ENCODE measurements around the gene MICAL2.

The MICAL2 gene, protein sequence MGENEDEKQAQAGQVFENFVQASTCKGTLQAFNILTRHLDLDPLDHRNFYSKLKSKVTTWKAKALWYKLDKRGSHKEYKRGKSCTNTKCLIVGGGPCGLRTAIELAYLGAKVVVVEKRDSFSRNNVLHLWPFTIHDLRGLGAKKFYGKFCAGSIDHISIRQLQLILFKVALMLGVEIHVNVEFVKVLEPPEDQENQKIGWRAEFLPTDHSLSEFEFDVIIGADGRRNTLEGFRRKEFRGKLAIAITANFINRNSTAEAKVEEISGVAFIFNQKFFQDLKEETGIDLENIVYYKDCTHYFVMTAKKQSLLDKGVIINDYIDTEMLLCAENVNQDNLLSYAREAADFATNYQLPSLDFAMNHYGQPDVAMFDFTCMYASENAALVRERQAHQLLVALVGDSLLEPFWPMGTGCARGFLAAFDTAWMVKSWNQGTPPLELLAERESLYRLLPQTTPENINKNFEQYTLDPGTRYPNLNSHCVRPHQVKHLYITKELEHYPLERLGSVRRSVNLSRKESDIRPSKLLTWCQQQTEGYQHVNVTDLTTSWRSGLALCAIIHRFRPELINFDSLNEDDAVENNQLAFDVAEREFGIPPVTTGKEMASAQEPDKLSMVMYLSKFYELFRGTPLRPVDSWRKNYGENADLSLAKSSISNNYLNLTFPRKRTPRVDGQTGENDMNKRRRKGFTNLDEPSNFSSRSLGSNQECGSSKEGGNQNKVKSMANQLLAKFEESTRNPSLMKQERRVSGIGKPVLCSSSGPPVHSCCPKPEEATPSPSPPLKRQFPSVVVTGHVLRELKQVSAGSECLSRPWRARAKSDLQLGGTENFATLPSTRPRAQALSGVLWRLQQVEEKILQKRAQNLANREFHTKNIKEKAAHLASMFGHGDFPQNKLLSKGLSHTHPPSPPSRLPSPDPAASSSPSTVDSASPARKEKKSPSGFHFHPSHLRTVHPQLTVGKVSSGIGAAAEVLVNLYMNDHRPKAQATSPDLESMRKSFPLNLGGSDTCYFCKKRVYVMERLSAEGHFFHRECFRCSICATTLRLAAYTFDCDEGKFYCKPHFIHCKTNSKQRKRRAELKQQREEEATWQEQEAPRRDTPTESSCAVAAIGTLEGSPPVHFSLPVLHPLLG

GRCh38 chr11:12110201-12110713 is at the start of gene MICAL2:
Gene MICAL2 (plus strand): TSS chr11:12110590. CDS start chr11:12162156, 51,566 bp downstream.
- DNase-seq (ENCODE audit: low spot score) = peak; percentile 98

- DNase-seq (ENCODE audit: low spot score) = no peak
Observed at GRCh38 chr11:12061851-12062560, 48.4 kb upstream of the MICAL2 start.

GRCh38 chr11:12063251-12063650 is 47.1 kb upstream of the MICAL2 start:
- DNase-seq (ENCODE audit: low spot score) = no peak

GRCh38 chr11:12064136-12064953 is 46.0 kb upstream of the MICAL2 start:
- no peak for DNase-seq (ENCODE audit: low spot score)

GRCh38 chr11:12064954-12065280 is 45.5 kb upstream of the MICAL2 start:
- no peak for DNase-seq (ENCODE audit: low spot score)

- peak; percentile 76 for DNase-seq (ENCODE audit: low spot score)
Observed at GRCh38 chr11:12066056-12066798, 44.2 kb upstream of the MICAL2 start.

- peak; percentile 49 for DNase-seq (ENCODE audit: low spot score)
Observed at GRCh38 chr11:12066799-12067508, 43.4 kb upstream of the MICAL2 start.

GRCh38 chr11:12067796-12068357 is 42.5 kb upstream of the MICAL2 start:
- DNase-seq (ENCODE audit: low spot score) = no peak

DNA sequence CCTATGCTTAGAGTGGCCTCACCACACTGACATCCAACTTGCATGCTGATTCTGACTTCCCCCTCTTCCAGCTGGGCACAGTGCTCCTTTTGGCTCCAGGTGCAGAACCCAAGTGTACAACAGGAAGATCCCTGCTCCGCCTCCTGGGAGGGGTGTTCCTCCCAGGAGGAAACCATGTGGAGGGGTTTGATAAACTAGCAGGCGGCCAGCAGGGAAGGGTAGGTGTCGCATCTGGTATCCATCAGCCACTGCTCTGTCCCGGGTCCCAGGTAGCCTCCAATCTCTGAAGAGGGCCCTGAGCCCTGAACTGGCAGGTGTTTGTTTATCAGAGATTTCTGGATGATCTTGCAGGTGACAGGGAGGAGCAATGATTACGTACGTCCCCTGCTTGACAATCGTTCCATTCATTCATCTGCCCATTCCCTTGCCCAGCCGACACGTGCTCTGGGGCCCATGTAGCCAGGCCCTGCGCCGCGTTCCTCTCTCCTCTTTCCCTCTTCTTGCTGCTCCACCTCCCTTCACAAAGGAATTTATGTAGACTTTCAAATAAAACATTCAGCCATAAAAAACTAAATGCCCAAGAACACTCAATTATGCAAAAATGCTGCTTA is 41.2 kb upstream of the MICAL2 start:
- no peak for DNase-seq (ENCODE audit: low spot score)

DNA sequence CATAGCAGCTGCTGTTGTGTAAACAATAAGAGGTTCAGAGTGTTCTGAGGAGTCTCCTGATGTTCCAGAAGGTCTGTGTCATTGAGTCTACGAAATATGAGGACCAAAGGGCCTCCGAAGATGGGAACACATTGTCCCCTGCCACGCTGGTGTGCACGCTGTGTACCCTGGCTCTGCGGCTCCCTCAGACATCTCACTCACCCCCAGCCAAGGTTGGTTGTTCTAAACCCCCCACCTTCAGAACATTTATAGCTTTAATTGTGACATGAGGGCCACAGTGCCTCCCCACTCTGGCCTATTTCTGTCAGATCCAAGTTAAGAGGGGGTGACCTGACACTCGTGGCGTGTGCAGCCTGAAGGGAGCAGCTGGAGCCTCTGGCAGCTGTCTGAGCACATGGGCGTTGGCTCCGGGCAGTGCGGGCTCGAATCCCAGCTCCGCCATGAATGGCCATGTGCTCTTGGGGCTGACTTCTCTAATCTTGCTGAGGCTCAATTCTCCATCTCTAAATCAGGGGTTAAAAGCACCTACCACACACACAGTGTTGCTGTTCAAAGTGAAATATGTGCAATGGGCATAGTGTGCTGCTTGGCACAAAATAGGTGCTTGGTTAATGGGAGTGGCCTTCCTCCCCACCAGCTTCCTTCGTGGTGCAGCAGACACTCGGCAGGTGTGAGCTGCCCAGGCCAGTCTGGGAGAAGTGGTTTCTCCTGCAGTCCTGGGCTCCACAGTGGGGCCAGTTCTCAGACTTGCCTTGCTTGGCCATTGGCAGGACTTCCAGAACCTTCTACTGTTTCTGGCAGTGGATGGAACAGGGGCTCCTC is 39.7 kb upstream of the MICAL2 start:
- no peak for DNase-seq (ENCODE audit: low spot score)

DNA sequence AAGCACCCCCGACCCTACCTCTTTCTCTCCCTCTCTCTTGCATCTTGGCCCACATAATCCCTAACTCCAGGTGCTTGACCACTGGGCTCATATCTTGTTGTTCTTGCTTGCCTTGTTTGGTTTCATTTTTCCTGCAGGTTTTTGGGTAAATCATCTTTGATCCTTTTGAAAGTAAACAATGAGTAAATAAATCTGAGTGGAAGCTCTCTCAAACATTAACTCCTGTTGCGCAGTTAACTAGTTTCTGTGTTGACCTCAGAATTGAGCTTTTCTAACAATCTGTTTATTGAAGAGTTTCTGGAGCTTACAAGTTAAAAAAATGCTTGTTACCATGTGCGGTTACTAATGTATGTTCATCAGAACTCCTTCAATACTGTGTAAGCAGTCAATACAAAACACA is 38.8 kb upstream of the MICAL2 start:
- DNase-seq (ENCODE audit: low spot score) = no peak

DNA sequence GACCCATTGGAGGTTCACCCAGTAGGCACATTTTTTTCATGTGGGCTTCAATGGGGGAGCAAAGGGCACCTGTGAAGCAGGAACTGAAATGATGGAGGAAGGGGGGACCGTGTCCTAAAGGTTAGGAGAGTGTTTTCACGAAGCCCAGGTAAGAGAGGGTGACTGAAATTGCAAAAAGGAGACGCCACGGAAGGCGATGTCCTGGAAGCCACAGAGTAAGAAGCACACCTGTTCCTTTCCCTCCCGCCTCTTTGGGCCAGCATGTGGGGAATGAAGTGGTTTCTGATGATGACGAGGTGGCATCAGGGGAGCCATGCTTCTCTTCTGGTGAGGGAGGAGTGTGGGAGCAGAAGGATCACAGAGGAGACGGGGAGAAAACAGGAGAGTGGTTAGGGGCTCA is 37.0 kb upstream of the MICAL2 start:
- DNase-seq (ENCODE audit: low spot score) = no peak

DNA sequence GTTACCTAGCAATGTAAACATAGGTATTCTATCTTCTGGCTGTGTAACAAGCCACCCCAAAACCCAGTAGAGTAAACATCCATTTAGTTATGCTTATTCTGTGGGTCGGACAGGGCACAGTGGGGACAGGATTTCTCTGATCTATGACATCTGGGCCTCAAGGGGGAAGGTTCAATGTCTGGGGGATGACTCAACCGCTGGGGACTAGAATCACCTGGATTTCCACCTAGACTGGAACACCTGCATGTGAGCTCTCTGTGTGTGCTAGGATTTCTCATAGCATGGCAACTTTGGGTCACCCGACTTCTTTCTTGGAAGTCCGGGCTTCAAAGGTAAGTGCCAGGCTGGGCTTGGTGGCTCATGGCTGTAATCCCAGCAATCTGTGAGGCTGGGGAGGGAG is 36.5 kb upstream of the MICAL2 start:
- DNase-seq (ENCODE audit: low spot score) = no peak

DNA sequence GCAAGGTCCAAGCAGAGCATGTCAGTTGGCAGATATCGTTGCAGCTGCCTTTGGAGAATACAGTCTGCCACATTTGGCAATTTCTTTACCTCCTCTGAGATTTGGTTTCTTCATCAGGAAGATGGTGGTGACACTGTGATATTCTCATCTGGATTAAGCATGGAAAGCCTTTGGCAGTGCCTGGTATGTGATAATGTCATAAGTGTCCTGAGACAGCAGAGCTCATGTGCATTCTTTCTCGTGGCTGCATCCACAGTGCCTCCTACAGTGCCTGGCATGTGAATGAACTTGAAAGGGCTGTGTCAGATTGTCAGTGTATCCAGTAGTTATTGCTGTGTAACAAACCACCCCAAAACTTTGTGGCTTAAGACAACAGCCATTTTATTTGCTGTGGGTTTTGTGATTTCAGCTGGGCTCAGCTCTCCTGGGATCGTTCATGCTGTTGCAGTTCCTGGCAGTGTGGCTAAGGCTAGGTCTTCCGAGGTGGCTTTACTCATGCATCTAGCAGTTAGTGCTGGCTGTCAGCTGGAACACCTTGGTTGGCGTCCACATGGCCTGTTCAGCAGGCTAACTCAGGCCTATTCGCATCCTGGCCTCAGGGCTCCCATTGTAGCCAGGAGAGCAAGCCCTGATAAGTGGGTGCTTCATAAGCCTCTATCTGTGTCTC is 35.7 kb upstream of the MICAL2 start:
- DNase-seq (ENCODE audit: low spot score) = no peak

GRCh38 chr11:12075291-12075690 is 35.1 kb upstream of the MICAL2 start:
- DNase-seq (ENCODE audit: low spot score) = no peak

- DNase-seq (ENCODE audit: low spot score) = peak; percentile 90
Observed at GRCh38 chr11:12075822-12076821, 34.3 kb upstream of the MICAL2 start.
